GM12878 (cell line): ENCODE results near the gene AKR1C3. TPM values are rescaled to one million over a fixed set of nuclear protein-coding genes. Genes with fewer than 3 reads are reported as not detected.

Experiments used
- ATAC-seq: fragments of 200-7000 bp; cut with Tn5 transposase; 3 replicates; pipeline ENCODE4 v1.9.1; 2020; ENCODE audit warnings: mild to moderate bottlenecking, moderate library complexity
- Bru-seq: library from RNA; stranded (reverse); fragments of 400-500 nt; gene quantifications from one replicate; lab custom pipeline; 2021; lab: Mats Ljungman, UMichigan
- BruChase-seq, 2 experiments: library from RNA; stranded (reverse); fragments of 400-500 nt; gene quantifications; one replicate each; lab custom pipeline; 2021; lab: Mats Ljungman, UMichigan
- BruUV-seq: library from RNA; stranded (reverse); fragments of 400-500 nt; replicated peaks from 2 replicates; lab custom pipeline; 2021; lab: Mats Ljungman, UMichigan
- CTCF ChIA-PET: fragments of 300-600 bp; sonication (Branson Sonifier 250); formaldehyde crosslinking; extraction: SDS; loops from one replicate; lab custom pipeline; 2021; ENCODE audit warnings: inconsistent platforms; lab: Yijun Ruan, JAX
- POLR2A ChIA-PET: fragments of 350-600 bp; formaldehyde crosslinking; extraction: SDS; loops from one replicate; lab custom pipeline; 2021; ENCODE audit warnings: inconsistent platforms; lab: Charles Lee
- RAD21 ChIA-PET: fragments of 300-600 bp; sonication (Branson Sonifier 250); formaldehyde crosslinking; loops from one replicate; lab custom pipeline; 2023; ENCODE audit warnings: antibody characterized with exemption; ENCODE audit not compliant: unreplicated experiment; lab: Charles Lee
- SMC1A ChIA-PET: fragments of 300-600 bp; sonication (Branson Sonifier 250); formaldehyde crosslinking; loops from one replicate; lab custom pipeline; 2023; ENCODE audit not compliant: unreplicated experiment, uncharacterized antibody; lab: Charles Lee
- DNase-seq: peaks from one replicate; pipeline ENCODE4 v3.0.0-alpha.2; 2011; ENCODE audit warnings: low read depth, low spot score
- FAIRE-seq: peaks from 3 replicates; lab custom pipeline; 2011; peaks lifted over from hg19 to GRCh38; lab: Jason Lieb, UNC
- H2AFZ ChIP-seq: 2 replicates; pipeline ENCODE4 v1.6.0; 2011; ENCODE audit warnings: low read depth, low read length, control low read depth; ENCODE audit not compliant: control insufficient read depth
- H3K27ac ChIP-seq: 2 replicates; pipeline ENCODE4 v1.5.1; 2011; ENCODE audit warnings: control low read depth; ENCODE audit not compliant: control insufficient read depth, insufficient read depth
- H3K27me3 ChIP-seq, 2 experiments: replicated peaks in 1 of 2; 2 replicates each; pipeline versions ENCODE4 v1.6.0 to v1.6.1; 2011; ENCODE audit warnings: low read length in 1 of 2; ENCODE audit not compliant: control insufficient read depth in 2 of 2, insufficient read depth in 2 of 2
- H3K36me3 ChIP-seq, 2 experiments: 2 replicates each; pipeline ENCODE4 v1.5.1; 2011; ENCODE audit warnings: low read length in 1 of 2; ENCODE audit not compliant: control insufficient read depth in 2 of 2, insufficient read depth in 2 of 2
- H3K4me1 ChIP-seq: 2 replicates; pipeline ENCODE4 v1.6.1; 2011; ENCODE audit warnings: mild to moderate bottlenecking, low read length, moderate library complexity, mixed read lengths; ENCODE audit not compliant: control insufficient read depth, insufficient read depth
- H3K4me2 ChIP-seq: 2 replicates; pipeline ENCODE4 v1.6.0; 2011; ENCODE audit warnings: control low read depth; ENCODE audit not compliant: control insufficient read depth, insufficient read depth
- H3K4me3 ChIP-seq: fragments of 200-600 bp; sonication (generic); 2 replicates; pipeline ENCODE4 v1.5.1; 2016
- H3K79me2 ChIP-seq: 2 replicates; pipeline ENCODE4 v1.6.0; 2011; ENCODE audit warnings: low read length; ENCODE audit not compliant: control insufficient read depth, insufficient read depth
- H3K9ac ChIP-seq: 2 replicates; pipeline ENCODE4 v1.8.0; 2011; ENCODE audit warnings: low read length, control low read depth, mixed read lengths; ENCODE audit not compliant: control insufficient read depth, insufficient read depth
- H3K9me3 ChIP-seq: replicated peaks from 3 replicates; pipeline ENCODE4 v1.5.1; 2011; ENCODE audit warnings: mild to moderate bottlenecking, low read length; ENCODE audit not compliant: control insufficient read depth, insufficient read depth
- H4K20me1 ChIP-seq: 2 replicates; pipeline ENCODE4 v1.6.0; 2011; ENCODE audit not compliant: control insufficient read depth, insufficient read depth
- RAD21 ChIP-seq: IDR thresholded peaks from 2 replicates; pipeline ENCODE4 v1.6.1; 2011; ENCODE audit warnings: mild to moderate bottlenecking, low read depth, low read length, moderate library complexity; ENCODE audit not compliant: insufficient read depth
- WRNIP1 ChIP-seq: IDR thresholded peaks from 2 replicates; pipeline ENCODE4 v1.6.1; 2011; ENCODE audit warnings: low read depth, low read length, improper control_type of control experiment, borderline replicate concordance
- WGBS: methylation state at CpG from one replicate; pipeline ENCODE4 v1.1.6; 2016; ENCODE audit warnings: low lambda C conversion rate; ENCODE audit not compliant: insufficient replicate concordance, insufficient coverage; ENCODE audit errors: missing lambda C conversion rate; 5-methylcytosine and 5-hydroxymethylcytosine counted together
- in situ Hi-C: fragments of 300-500 bp; cut with MboI; formaldehyde crosslinking; loops from 9 replicates; pipeline ENCODE4 v1.14.3; 2018; ENCODE audit warnings: mixed read lengths
- intact Hi-C: fragments of 100-400 bp; cut with micrococcal nuclease; formaldehyde crosslinking; loops from one replicate; pipeline ENCODE4 v1.14.2; 2022; ENCODE audit not compliant: unreplicated experiment
- long read RNA-seq, 2 experiments: library from polyadenylated mRNA; unstranded; transcript quantifications; one replicate each; pipeline ENCODE4 v2.0.0, GENCODE V29; 2019 to 2020
- polyA minus RNA-seq, 3 experiments: library from RNA; depleted of rRNA, polyadenylated mRNA; stranded (reverse); fragments of >200 nt; gene quantifications; 2 replicates each; pipeline ENCODE4 v1.2.3, GENCODE V29; 2011
- polyA plus RNA-seq, 11 experiments: library from polyadenylated mRNA; depleted of rRNA in 4 of 11; unstranded in 6 of 11; stranded (reverse) in 5 of 11; fragments of >200 nt; fragmentation: Nextera tagmentation in 4 of 11; fragmentation: Illumina TruSeq in 1 of 11; extraction: Ambion mirVana in 4 of 11; extraction: Trizol in 1 of 11; gene quantifications; 1 replicate in 1 of 11; 2 replicates in 10 of 11; pipeline versions ENCODE4 v1.2.1 to v1.2.3, GENCODE V29; 2011 to 2016; ENCODE audit warnings: inconsistent platforms in 2 of 11, missing spikeins in 2 of 11, low read depth in 1 of 11
- total RNA-seq, 4 experiments: library from RNA; depleted of rRNA in 3 of 4; stranded (reverse); fragments of >200 nt in 3 of 4; fragmentation: Illumina TruSeq in 1 of 4; extraction: Trizol in 1 of 4; gene quantifications; 2 replicates each; pipeline versions ENCODE4 v1.2.1 to v1.2.3, GENCODE V29; 2013 to 2021
- TF ChIP-seq, protein P1 (sequence below), 3 experiments: IDR thresholded peaks in 2 of 3; conservative IDR thresholded peaks in 1 of 3; 2 replicates each; pipeline ENCODE4 v1.5.1; 2011; ENCODE audit warnings: low read depth in 3 of 3, low read length in 3 of 3, mild to moderate bottlenecking in 3 of 3, control low read depth in 2 of 3, moderate library complexity in 2 of 3, inconsistent platforms in 1 of 3, mixed read lengths in 1 of 3; ENCODE audit not compliant: control insufficient read depth in 2 of 3, insufficient read depth in 1 of 3; ENCODE audit errors: extremely low read depth in 1 of 3

The AKR1C3 gene
- not detected in 2 replicates for total RNA-seq (2013; cell fraction: nucleolus; rRNA removed)
- total RNA-seq (2014; rRNA removed) (not detected in 2 replicates), total RNA-seq (2014; rRNA removed; fragmentation: Illumina TruSeq; extraction: Trizol) (not detected in 2 replicates), total RNA-seq (2021) (0.26 TPM in 1 of 2 replicates, not detected in the other), polyA plus RNA-seq (2011; rRNA removed) (0.30 and 0.35 TPM in 2 replicates), polyA plus RNA-seq (2014; fragmentation: Illumina TruSeq; extraction: Trizol) (not detected in 2 replicates), polyA plus RNA-seq (2014; fragmentation: Nextera tagmentation; extraction: Ambion mirVana) (not detected), polyA plus RNA-seq (2014; rRNA removed) (not detected in 2 replicates), polyA plus RNA-seq (2016; fragmentation: Nextera tagmentation; extraction: Ambion mirVana) (not detected), polyA minus RNA-seq (2011; rRNA and poly(A)+ RNA removed) (0.66 TPM in 1 of 2 replicates, not detected in the other), Bru-seq, nascent RNA (percentile 2 among the genes with signal in this experiment), BruChase-seq, experiment 1, labeled RNA remaining after a 6-hour chase (percentile 6 among the genes with signal in this experiment), BruChase-seq, experiment 2, labeled RNA remaining after a 2-hour chase (percentile 3 among the genes with signal in this experiment)
- not detected for polyA plus RNA-seq (2011; ENCODE audit: low read depth)
- polyA plus RNA-seq (2011; cell fraction: cytosol; rRNA removed) = 0.17 and 0.37 TPM in 2 replicates
- 0.16 and 0.53 TPM in 2 replicates for polyA plus RNA-seq (2011; cell fraction: nucleus; rRNA removed)
- not detected in 2 replicates for polyA plus RNA-seq (2012)
- polyA minus RNA-seq (2011; cell fraction: cytosol; rRNA and poly(A)+ RNA removed) = 4.1 and 5.3 TPM in 2 replicates
- 1.7 TPM in 1 of 2 replicates, not detected in the other for polyA minus RNA-seq (2011; cell fraction: nucleus; rRNA and poly(A)+ RNA removed)
- long read RNA-seq, experiment 1 = 0 reads
- long read RNA-seq, experiment 2 = 0 reads

DNA sequence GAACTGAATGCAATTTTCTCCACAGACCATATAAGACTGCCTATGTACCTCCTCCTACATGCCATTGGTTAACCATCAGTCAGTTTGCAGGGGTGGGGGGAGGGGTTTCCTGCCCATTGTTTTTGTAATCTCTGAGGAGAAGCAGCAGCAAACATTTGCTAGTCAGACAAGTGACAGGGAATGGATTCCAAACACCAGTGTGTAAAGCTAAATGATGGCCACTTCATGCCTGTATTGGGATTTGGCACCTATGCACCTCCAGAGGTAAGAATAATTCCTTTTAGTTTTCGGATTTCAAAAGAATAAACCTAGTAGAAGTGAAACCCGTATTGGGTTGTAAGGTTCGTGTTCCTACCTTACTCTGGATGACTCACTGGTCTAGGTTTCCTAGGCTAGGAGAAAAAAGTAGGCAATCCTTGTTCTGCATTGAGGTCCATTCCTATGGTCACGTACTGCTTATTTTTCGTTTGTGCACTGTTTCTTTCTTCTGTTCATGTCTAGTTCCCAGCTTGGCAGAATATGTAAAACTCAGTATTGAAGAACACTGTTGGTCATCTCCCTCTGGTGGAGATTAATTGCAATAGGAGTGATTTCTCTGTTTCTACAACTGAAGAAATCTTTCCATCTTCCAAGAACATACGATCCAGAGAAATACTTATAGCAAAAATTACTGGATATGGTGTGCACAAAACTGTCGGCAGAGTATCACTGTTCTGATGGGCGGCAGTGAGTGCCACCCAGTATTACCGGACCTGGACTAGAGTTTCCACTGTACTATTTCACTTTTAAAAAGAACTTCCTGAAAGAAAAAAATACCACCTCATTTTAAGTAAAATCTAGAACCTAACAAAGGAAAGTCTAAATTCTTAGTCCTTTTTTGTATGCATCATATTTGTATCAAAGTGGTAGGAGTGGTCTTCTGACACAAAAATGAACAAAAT lies at the start of gene AKR1C3:
Gene AKR1C3, plus strand, starts transcription at position 150 of the 941 bp plus-strand sequence. Its CDS starts 31 bp downstream, at position 181.
- Histone ChIP-seq H3K27me3 (no peaks in the 10 kb centered on the region), H2AFZ (no peak within 1 kb of the TSS), H3K9ac (no peak within 1 kb of the TSS), H3K4me3 (no peak within 1 kb of the TSS), H3K36me3 (no peaks in the 10 kb centered on the region), H3K4me1 (no peaks in the 10 kb centered on the region), H3K27ac (no peak within 1 kb of the TSS), H3K4me2 (no peak within 1 kb of the TSS), H3K9me3 (no peaks in the 10 kb centered on the region), H3K79me2 (no peaks in the 10 kb centered on the region), H4K20me1 (no peaks in the 10 kb centered on the region)
- ChIA-PET CTCF (no interaction called here), SMC1A (no interaction called here), POLR2A (no interaction called here), RAD21 (no interaction called here)
- intact Hi-C loops = loop anchor here (10.0 kb wide), 1 partner anchor 250 kb away; no protein-coding TSS in a partner anchor
- DNase-seq (no peak), FAIRE-seq (no peak), ATAC-seq (0 out of 3 replicates have a peak, but pooled peaks have one; percentile 21)
- 1% methylated on average over 9 of the region's 9 CpGs for WGBS
- TF ChIP-seq, protein P1, sequence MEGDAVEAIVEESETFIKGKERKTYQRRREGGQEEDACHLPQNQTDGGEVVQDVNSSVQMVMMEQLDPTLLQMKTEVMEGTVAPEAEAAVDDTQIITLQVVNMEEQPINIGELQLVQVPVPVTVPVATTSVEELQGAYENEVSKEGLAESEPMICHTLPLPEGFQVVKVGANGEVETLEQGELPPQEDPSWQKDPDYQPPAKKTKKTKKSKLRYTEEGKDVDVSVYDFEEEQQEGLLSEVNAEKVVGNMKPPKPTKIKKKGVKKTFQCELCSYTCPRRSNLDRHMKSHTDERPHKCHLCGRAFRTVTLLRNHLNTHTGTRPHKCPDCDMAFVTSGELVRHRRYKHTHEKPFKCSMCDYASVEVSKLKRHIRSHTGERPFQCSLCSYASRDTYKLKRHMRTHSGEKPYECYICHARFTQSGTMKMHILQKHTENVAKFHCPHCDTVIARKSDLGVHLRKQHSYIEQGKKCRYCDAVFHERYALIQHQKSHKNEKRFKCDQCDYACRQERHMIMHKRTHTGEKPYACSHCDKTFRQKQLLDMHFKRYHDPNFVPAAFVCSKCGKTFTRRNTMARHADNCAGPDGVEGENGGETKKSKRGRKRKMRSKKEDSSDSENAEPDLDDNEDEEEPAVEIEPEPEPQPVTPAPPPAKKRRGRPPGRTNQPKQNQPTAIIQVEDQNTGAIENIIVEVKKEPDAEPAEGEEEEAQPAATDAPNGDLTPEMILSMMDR (IDR thresholded peaks at IDR 0.05 in 2 of 3, conservative IDR thresholded peaks at IDR 0.05 in 1 of 3; ENCODE audit: control insufficient read depth in 2 of 3, extremely low read depth in 1 of 3, insufficient read depth in 1 of 3, low read depth in 3 of 3, low read length in 3 of 3) = peak; percentile 10 to 31 (median 11); a peak in 1 of 6 replicates
- no peak for TF ChIP-seq WRNIP1
- 0 out of 2 replicates have a peak, but pooled peaks have one; percentile 23 for TF ChIP-seq RAD21
- BruUV-seq = no TSS peak
- in situ Hi-C loops = no loop called here
